GM08714 (cell line): ENCODE measurements around the gene CCDC63.

Experiments used
- H3K4me3 ChIP-seq: fragments of 200-500 bp; sonication (Bioruptor generic); 2 replicates; pipeline ENCODE4 v1.5.1; 2014; ENCODE audit warnings: mild to moderate bottlenecking, low read length, inconsistent platforms
- ZNF274 ChIP-seq: IDR thresholded peaks from 2 replicates; pipeline ENCODE4 v1.6.1; 2012; ENCODE audit warnings: mild to moderate bottlenecking, low read depth, low read length

The CCDC63 gene

DNA sequence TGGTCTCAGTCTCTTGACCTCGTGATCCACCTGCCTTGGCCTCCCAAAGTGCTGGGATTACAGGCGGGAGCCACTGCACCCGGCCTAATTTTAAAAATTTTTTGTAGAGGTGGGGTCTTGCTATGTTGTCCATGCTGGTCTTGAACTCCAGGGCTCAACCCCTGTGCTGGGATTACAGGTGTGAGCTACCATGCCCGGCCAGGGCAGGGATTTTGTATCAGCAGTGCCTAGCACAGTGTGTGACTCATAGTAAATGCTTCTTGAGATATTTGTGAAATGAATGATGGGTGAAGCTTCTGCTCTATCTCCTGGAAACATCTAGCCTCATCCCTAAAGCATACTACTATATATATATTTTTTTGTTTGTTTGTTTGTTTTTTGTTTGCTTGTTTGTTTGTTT, 36.5 kb downstream of the CCDC63 start:
- TF ChIP-seq ZNF274, result no peak

DNA sequence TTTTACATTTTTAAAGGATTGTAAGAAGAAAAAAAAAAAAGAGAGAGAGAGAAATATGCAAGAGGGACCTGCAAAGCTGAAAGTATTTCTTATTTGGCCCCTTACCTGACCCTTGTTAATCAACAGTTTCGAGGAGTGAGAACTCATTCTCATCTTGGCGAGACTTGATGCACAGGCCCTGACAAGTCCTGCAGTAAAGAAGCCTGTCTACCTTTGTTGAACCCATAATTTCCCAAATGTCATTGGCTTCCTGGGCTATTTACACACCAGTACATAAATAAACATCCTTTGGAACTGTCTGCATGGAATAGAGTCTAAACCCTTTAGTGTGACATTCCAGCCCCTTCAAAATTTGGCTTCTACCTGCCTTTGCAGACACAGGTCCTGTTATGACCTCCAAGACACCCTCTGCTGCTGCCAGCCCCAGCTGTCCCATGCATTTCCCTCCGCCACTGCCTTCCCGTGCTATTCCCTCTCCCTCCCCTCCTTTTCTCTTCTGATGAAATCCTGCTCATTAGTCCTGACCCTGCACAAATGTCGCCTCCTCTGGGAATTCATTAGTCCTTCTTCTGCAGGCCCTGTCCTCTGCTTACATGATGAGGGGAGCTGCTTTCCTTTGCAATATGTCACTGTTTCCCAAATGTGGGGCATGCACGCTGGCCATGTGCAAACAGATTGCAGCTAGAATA, 38.5 kb downstream of the CCDC63 start:
- H3K4me3 ChIP-seq, result no peak overlapping the region
- TF ChIP-seq ZNF274, result no peak

More for the DNA sequence above, 36.5 kb downstream of the CCDC63 start:
- H3K4me3 ChIP-seq, result no peak overlapping the region

GRCh38 chr12:110888256-110888991, 41.6 kb downstream of the CCDC63 start:
- TF ChIP-seq ZNF274, result no peak
- no peak overlapping the region for H3K4me3 ChIP-seq

- no peak for TF ChIP-seq ZNF274
These were observed 42.6 kb downstream of the CCDC63 start for GRCh38 chr12:110889361-110889760.

DNA sequence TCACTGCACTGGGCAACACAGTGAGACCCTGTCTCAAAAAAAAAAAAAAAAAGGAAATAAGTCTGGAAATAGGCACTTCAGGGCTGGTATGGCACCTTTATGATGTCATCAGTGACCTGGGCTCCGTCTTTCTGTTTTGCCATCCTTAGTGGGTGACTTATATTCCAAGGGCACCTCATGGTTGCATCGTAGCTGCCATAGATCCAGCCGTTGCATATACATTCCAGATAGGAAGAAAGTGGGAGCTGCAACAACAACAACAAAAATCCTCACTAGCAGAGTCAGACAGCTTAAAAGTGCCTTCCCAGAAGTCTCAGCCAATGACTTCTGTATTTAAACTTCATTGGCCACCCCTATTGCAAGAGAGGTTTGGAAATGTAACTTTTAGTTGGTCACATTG, 47.2 kb downstream of the CCDC63 start:
- no peak overlapping the region for H3K4me3 ChIP-seq
- TF ChIP-seq ZNF274, result no peak

More at GRCh38 chr12:110889361-110889760, 42.6 kb downstream of the CCDC63 start:
- H3K4me3 ChIP-seq, result no peak overlapping the region

DNA sequence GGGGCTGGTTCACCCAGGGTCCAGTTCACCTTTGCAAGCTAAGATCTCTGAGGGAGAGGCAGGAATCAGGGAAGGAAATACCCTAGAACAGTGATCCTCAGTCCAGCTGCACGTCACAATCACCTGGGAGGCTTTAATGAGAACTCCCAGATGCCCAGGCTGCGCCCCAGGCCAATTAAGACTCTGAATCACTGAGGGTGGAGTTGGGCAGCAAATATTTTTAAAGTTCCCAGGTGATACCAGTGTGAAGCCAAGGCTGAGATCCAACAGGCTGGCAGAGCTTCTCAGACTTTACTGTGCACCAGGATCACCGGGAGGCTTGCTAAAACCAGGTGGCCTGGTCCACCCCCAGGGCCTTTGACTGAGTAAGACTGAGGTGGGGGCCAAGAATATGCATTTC, 49.8 kb downstream of the CCDC63 start:
- no peak for TF ChIP-seq ZNF274
- H3K4me3 ChIP-seq, result no peak overlapping the region

- no peak for TF ChIP-seq ZNF274
- H3K4me3 ChIP-seq, result no peak overlapping the region
These were observed 54.6 kb downstream of the CCDC63 start for GRCh38 chr12:110901401-110901800.

DNA sequence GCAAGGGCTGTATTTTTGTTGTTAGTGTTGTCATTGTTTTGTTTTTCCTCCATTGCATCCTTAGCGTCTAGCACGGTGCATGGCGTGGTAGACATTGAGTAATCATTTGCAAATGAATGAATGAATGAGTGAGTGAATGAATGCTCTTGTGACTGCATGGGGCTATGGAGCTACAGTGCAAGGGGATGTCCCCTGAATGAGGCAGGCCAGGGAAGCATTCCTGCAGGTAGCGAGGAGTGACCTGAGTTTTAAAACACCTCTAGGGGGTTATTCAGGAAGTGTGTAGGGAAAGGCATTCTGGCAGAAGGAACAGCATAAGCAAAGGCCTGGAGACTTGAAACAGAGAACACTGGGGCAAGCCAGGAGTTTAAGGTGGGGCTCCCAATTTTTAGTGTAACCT, 56.7 kb downstream of the CCDC63 start:
- TF ChIP-seq ZNF274, result no peak
- no peak overlapping the region for H3K4me3 ChIP-seq

- no peak overlapping the region for H3K4me3 ChIP-seq
- no peak for TF ChIP-seq ZNF274
These were observed 59.3 kb downstream of the CCDC63 start for GRCh38 chr12:110906083-110906482.

- no peak overlapping the region for H3K4me3 ChIP-seq
These were observed 59.7 kb downstream of the CCDC63 start for GRCh38 chr12:110906516-110906915.

DNA sequence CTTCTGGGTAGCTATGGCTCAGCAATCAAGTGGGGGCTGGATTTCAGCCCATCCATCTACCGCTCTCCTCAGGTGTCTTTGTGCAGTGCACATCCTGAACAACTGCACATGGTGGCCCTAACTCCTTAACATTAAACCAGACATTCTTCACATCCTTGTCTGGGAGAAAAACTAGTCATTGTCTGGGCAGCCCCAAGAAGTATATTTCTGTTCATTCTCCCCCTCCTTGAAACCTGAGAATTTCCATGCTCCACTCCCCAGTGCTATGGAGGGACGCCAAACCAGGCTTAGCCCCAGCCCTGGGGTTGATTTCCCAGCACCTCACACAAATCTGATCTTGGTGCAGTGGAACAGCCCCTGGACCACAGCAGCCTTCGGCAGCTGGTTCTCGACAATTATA, 60.2 kb downstream of the CCDC63 start:
- H3K4me3 ChIP-seq, result no peak overlapping the region
- TF ChIP-seq ZNF274, result no peak

More at GRCh38 chr12:110906516-110906915, 59.7 kb downstream of the CCDC63 start:
- no peak for TF ChIP-seq ZNF274

GRCh38 chr12:110907583-110907982, 60.8 kb downstream of the CCDC63 start:
- no peak overlapping the region for H3K4me3 ChIP-seq

GRCh38 chr12:110908377-110909152, 61.8 kb downstream of the CCDC63 start:
- no peak for TF ChIP-seq ZNF274
- H3K4me3 ChIP-seq, result no peak overlapping the region

More at GRCh38 chr12:110907583-110907982, 60.8 kb downstream of the CCDC63 start:
- no peak for TF ChIP-seq ZNF274

DNA sequence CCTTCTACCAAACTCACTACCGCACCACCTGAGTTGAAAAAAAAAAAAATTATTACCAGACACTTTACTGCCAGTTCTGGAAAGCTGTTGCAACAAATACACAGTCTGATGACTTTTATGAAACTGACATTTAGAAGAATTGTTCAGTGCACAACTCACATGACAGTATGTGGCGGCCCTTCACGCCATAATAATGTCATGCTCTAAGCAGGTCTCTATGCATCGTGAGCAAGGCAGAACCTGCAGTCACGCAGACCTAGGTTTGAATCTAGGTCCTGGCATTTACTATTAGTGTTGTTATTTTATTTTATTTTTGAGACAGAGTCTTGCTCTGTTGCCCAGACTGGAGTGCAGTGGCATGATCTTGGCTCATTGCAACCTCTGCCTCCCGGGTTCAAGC, 65.5 kb downstream of the CCDC63 start:
- TF ChIP-seq ZNF274, result no peak
- no peak overlapping the region for H3K4me3 ChIP-seq
